Ureter (tissue), 1 donor: ENCODE data around the gene SEMA6D. TPM values are rescaled to one million over a fixed set of nuclear protein-coding genes. Genes with fewer than 3 reads are reported as not detected.

Experiments
- DNase-seq: peaks from one replicate; pipeline ENCODE4 v3.0.0-alpha.2; 2020; ENCODE audit warnings: low spot score
- total RNA-seq: library from RNA; stranded (reverse); gene quantifications from one replicate; pipeline ENCODE4 v1.2.4, GENCODE V29; 2023
- donor health status: DM: yes; HTN: yes; CAD: no.

Gene SEMA6D
- 8.8 TPM for total RNA-seq

GRCh38 chr15:47717036-47717612 lies at the start of gene SEMA6D:
Gene SEMA6D (plus strand): TSS chr15:47717505. CDS start chr15:47759799, 42,294 bp downstream.
- DNase-seq: peak; percentile 56

- no peak for DNase-seq
Measured at GRCh38 chr15:47669221-47669620, 48.1 kb upstream of the SEMA6D start.

- no peak for DNase-seq
Measured at GRCh38 chr15:47670365-47670764, 46.9 kb upstream of the SEMA6D start.

GRCh38 chr15:47673232-47673761 lies 44.0 kb upstream of the SEMA6D start:
- no peak for DNase-seq

GRCh38 chr15:47674586-47675232 lies 42.6 kb upstream of the SEMA6D start:
- no peak for DNase-seq

- no peak for DNase-seq
Measured at GRCh38 chr15:47675735-47676134, 41.6 kb upstream of the SEMA6D start.

- DNase-seq: no peak
Measured at GRCh38 chr15:47678040-47678439, 39.3 kb upstream of the SEMA6D start.

GRCh38 chr15:47682661-47683060 lies 34.6 kb upstream of the SEMA6D start:
- no peak for DNase-seq

- DNase-seq: no peak
Measured at GRCh38 chr15:47685141-47685870, 32.0 kb upstream of the SEMA6D start.

GRCh38 chr15:47688573-47689086 lies 28.7 kb upstream of the SEMA6D start:
- no peak for DNase-seq

- DNase-seq: no peak
Measured at GRCh38 chr15:47689660-47690059, 27.6 kb upstream of the SEMA6D start.

- no peak for DNase-seq
Measured at GRCh38 chr15:47691882-47692281, 25.4 kb upstream of the SEMA6D start.

- no peak for DNase-seq
Measured at GRCh38 chr15:47696351-47696750, 21.0 kb upstream of the SEMA6D start.

GRCh38 chr15:47705281-47705997 lies 11.9 kb upstream of the SEMA6D start:
- DNase-seq: no peak

GRCh38 chr15:47707391-47707790 lies 9.9 kb upstream of the SEMA6D start:
- no peak for DNase-seq

- no peak for DNase-seq
Measured at GRCh38 chr15:47708161-47708980, 8.9 kb upstream of the SEMA6D start.

- DNase-seq: no peak
Measured at GRCh38 chr15:47711655-47712054, 5.7 kb upstream of the SEMA6D start.

- DNase-seq: no peak
Measured at GRCh38 chr15:47715402-47715801, 1.9 kb upstream of the SEMA6D start.

GRCh38 chr15:47715856-47716445 lies 1.4 kb upstream of the SEMA6D start:
- DNase-seq: no peak

- no peak for DNase-seq
Measured at GRCh38 chr15:47716516-47716915, 789 bp upstream of the SEMA6D start.
